OCI-LY1 (cell line): ENCODE data around the gene TMOD3.

Source experiments
- H2AFZ ChIP-seq: fragments of 200-600 bp; sonication (generic), shearing (Covaris generic); 2 replicates; pipeline ENCODE4 v1.6.0; 2014; ENCODE audit warnings: antibody characterized with exemption, mild to moderate bottlenecking, low read length
- H3F3A ChIP-seq: fragments of 200-600 bp; sonication (generic), shearing (Covaris generic); 2 replicates; pipeline ENCODE4 v1.6.0; 2014; ENCODE audit warnings: mild to moderate bottlenecking, antibody characterized with exemption, low read length, moderate library complexity; ENCODE audit not compliant: insufficient read depth
- H3K27ac ChIP-seq: fragments of 200-600 bp; sonication (generic); 2 replicates; pipeline ENCODE4 v1.5.1; 2014; ENCODE audit warnings: low read length, mixed run types, mild to moderate bottlenecking, low read depth; ENCODE audit not compliant: poor library complexity, severe bottlenecking
- H3K27me3 ChIP-seq: fragments of 200-600 bp; sonication (generic); 2 replicates; pipeline ENCODE4 v1.6.0; 2014; ENCODE audit warnings: antibody characterized with exemption, mild to moderate bottlenecking, low read length, moderate library complexity; ENCODE audit not compliant: insufficient read depth
- H3K36me3 ChIP-seq: fragments of 200-600 bp; sonication (generic); 2 replicates; pipeline ENCODE4 v1.6.1; 2014; ENCODE audit warnings: mild to moderate bottlenecking, antibody characterized with exemption, low read length, moderate library complexity, mixed read lengths; ENCODE audit not compliant: insufficient read depth
- H3K4me1 ChIP-seq: fragments of 200-600 bp; sonication (generic); 2 replicates; pipeline ENCODE4 v1.5.1; 2014; ENCODE audit warnings: mild to moderate bottlenecking, low read length, moderate library complexity; ENCODE audit not compliant: insufficient read depth, severe bottlenecking
- H3K4me2 ChIP-seq: fragments of 200-600 bp; sonication (generic), shearing (Covaris generic); 2 replicates; pipeline ENCODE4 v1.6.1; 2014; ENCODE audit warnings: low read length
- H3K4me3 ChIP-seq: fragments of 200-600 bp; sonication (generic); 2 replicates; pipeline ENCODE4 v1.5.1; 2014; ENCODE audit warnings: low read length, low read depth, mild to moderate bottlenecking, mixed read lengths; ENCODE audit not compliant: poor library complexity, severe bottlenecking
- H3K79me2 ChIP-seq: fragments of 200-600 bp; shearing (Covaris generic); 2 replicates; pipeline ENCODE4 v1.6.1; 2016; ENCODE audit warnings: mixed run types, low read length, mixed read lengths; ENCODE audit not compliant: insufficient read depth
- H3K9ac ChIP-seq: fragments of 200-600 bp; sonication (generic), shearing (Covaris generic); 2 replicates; pipeline ENCODE4 v1.6.1; 2014; ENCODE audit warnings: mild to moderate bottlenecking, low read length, mixed read lengths
- H3K9me2 ChIP-seq: fragments of 200-600 bp; sonication (generic), shearing (Covaris generic); 2 replicates; pipeline ENCODE4 v1.6.1; 2014; ENCODE audit warnings: low read depth, mild to moderate bottlenecking, low read length, mixed read lengths
- H3K9me3 ChIP-seq: fragments of 200-600 bp; shearing (Covaris generic); 2 replicates; pipeline ENCODE4 v1.6.1; 2014; ENCODE audit warnings: low read length, mixed read lengths
- H4K20me1 ChIP-seq: fragments of 200-600 bp; sonication (generic), shearing (Covaris generic); 2 replicates; pipeline ENCODE4 v1.6.0; 2016; ENCODE audit warnings: mild to moderate bottlenecking, low read length; ENCODE audit not compliant: insufficient read depth
- EZH2 ChIP-seq: fragments of 200-600 bp; sonication (generic), shearing (Covaris generic); IDR thresholded peaks from 2 replicates; pipeline ENCODE4 v1.8.0; 2017; ENCODE audit warnings: borderline replicate concordance, mixed run types, mild to moderate bottlenecking, antibody characterized with exemption, low read length, moderate library complexity, mixed read lengths
- TF ChIP-seq, protein P1 (sequence below): fragments of 200-600 bp; sonication (generic), shearing (Covaris generic); IDR thresholded peaks from 2 replicates; pipeline ENCODE4 v1.5.1; 2017; ENCODE audit warnings: mild to moderate bottlenecking, antibody characterized with exemption, low read length, moderate library complexity, mixed read lengths

Gene TMOD3

DNA sequence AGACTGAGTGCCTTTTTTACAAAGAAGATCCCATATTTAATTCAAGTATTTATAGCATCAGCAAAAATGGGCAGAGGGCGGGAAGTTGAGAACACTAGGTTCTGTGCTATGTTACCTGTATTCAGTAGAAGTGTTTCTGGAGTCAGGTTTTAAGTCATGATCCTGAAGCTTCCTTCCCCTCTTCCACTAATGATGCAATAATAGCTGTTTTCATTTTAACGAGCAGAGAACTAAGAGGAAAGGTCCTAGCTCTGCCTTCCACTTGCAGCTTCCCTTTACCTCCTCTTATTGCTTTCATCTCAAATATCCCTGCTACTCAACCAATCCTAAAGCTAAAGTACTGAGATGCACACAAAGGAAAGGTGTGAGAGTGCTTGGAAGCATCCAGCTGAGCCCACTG lies 16.9 kb upstream of the TMOD3 start:
- Histone ChIP-seq H3K4me2 (no peak overlapping the region), H3K36me3 (no peaks in the 10 kb centered on the region), H3K9me2 (no peaks in the 10 kb centered on the region), H3K9me3 (no peaks in the 10 kb centered on the region), H3K27ac (no peak overlapping the region), H3K79me2 (no peaks in the 10 kb centered on the region), H2AFZ (no peak overlapping the region), H4K20me1 (no peaks in the 10 kb centered on the region), H3K27me3 (no peaks in the 10 kb centered on the region), H3K4me1 (no peaks in the 10 kb centered on the region), H3K4me3 (no peak overlapping the region), H3F3A (no peaks in the 10 kb centered on the region), H3K9ac (no peak overlapping the region)
- TF ChIP-seq, protein P1, sequence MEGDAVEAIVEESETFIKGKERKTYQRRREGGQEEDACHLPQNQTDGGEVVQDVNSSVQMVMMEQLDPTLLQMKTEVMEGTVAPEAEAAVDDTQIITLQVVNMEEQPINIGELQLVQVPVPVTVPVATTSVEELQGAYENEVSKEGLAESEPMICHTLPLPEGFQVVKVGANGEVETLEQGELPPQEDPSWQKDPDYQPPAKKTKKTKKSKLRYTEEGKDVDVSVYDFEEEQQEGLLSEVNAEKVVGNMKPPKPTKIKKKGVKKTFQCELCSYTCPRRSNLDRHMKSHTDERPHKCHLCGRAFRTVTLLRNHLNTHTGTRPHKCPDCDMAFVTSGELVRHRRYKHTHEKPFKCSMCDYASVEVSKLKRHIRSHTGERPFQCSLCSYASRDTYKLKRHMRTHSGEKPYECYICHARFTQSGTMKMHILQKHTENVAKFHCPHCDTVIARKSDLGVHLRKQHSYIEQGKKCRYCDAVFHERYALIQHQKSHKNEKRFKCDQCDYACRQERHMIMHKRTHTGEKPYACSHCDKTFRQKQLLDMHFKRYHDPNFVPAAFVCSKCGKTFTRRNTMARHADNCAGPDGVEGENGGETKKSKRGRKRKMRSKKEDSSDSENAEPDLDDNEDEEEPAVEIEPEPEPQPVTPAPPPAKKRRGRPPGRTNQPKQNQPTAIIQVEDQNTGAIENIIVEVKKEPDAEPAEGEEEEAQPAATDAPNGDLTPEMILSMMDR: no peak
- TF ChIP-seq EZH2: no peak

DNA sequence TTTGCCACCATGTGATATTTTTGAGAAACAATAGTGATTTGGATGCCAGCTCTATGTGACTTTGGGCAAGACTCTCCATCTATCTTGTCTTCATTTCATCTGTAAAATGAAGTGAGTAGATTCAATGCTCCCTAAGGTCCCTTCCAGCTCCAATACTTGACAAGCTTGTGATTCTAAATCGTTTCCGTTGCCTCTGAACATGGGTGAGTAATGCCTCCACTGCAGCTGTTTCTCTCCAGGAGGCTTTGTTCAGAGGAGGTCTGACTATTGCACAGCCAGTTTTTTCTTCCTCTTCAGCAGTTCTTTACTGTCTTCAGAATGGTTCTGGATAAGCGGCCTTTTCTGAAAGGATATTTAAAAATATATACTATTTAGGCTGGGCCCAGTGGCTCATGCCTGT lies 14.8 kb upstream of the TMOD3 start:
- H3K27me3 ChIP-seq: no peaks in the 10 kb centered on the region
- H2AFZ ChIP-seq: no peak overlapping the region
- no peak overlapping the region for H3K9ac ChIP-seq
- no peaks in the 10 kb centered on the region for H3K36me3 ChIP-seq
- no peaks in the 10 kb centered on the region for H3K9me2 ChIP-seq
- H3K9me3 ChIP-seq: no peaks in the 10 kb centered on the region
- H3K4me3 ChIP-seq: no peak overlapping the region
- H3K4me1 ChIP-seq: no peaks in the 10 kb centered on the region
- H3K27ac ChIP-seq: no peak overlapping the region
- TF ChIP-seq, protein P1: no peak
- TF ChIP-seq EZH2: no peak
- H4K20me1 ChIP-seq: no peaks in the 10 kb centered on the region
- H3F3A ChIP-seq: no peaks in the 10 kb centered on the region
- H3K79me2 ChIP-seq: no peaks in the 10 kb centered on the region
- no peak overlapping the region for H3K4me2 ChIP-seq

DNA sequence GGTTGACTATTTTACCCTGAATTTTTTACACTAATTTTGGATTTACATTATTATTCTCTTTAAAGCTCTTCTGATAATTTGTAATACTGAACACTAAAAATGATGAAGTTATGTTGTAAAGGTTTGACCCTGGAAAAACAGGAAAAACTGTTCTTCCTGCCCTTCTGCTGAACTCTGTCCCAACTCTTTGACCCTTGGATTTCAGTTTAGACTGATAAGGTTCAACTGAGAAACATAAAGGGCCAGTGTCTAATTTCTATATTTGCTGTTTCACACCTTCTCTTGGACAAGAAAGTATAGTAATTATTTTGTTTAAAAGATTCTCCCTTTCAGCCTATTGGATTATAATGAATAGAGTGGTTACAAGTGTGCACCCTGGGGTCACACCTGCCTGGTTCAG lies 12.8 kb upstream of the TMOD3 start:
- Histone ChIP-seq H3K4me2 (no peak overlapping the region), H3K9me3 (peaks cover 4% of the 10 kb centered on the region; the same call in 1 of the 2 replicates), H3K4me3 (no peak overlapping the region), H3F3A (no peaks in the 10 kb centered on the region), H3K9ac (no peak overlapping the region), H4K20me1 (no peaks in the 10 kb centered on the region), H3K27ac (no peak overlapping the region), H2AFZ (no peak overlapping the region), H3K27me3 (no peaks in the 10 kb centered on the region), H3K36me3 (no peaks in the 10 kb centered on the region), H3K9me2 (no peaks in the 10 kb centered on the region), H3K79me2 (no peaks in the 10 kb centered on the region), H3K4me1 (no peaks in the 10 kb centered on the region)
- no peak for TF ChIP-seq EZH2
- TF ChIP-seq, protein P1: no peak
